ENCODE results near the gene DOC2B.
"Not testable (repeated sequence)": the region's sequence is repeated elsewhere in the genome, so short reads cannot be mapped to it uniquely, and the experiment has no call there.

DNA sequence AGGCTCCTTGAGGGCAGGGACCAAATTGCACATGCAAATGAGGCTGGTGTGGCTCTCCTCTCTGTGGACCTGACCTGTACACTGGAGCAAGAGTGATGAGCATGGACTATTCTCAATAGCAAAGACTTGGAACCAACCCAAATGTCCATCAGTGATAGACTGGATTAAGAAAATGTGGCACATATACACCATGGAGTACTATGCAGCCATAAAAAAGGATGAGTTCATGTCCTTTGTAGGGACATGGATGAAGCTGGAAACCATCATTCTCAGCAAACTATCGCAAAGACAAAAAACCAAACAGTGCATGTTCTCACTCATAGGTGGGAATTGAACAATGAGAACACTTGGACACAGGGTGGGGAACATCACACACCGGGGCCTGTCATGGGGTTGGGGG lies 43.1 kb upstream of the DOC2B start:
- TF ChIP-seq, protein P1, sequence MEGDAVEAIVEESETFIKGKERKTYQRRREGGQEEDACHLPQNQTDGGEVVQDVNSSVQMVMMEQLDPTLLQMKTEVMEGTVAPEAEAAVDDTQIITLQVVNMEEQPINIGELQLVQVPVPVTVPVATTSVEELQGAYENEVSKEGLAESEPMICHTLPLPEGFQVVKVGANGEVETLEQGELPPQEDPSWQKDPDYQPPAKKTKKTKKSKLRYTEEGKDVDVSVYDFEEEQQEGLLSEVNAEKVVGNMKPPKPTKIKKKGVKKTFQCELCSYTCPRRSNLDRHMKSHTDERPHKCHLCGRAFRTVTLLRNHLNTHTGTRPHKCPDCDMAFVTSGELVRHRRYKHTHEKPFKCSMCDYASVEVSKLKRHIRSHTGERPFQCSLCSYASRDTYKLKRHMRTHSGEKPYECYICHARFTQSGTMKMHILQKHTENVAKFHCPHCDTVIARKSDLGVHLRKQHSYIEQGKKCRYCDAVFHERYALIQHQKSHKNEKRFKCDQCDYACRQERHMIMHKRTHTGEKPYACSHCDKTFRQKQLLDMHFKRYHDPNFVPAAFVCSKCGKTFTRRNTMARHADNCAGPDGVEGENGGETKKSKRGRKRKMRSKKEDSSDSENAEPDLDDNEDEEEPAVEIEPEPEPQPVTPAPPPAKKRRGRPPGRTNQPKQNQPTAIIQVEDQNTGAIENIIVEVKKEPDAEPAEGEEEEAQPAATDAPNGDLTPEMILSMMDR (IDR thresholded peaks at IDR 0.05), result not testable (repeated sequence)
- not testable (repeated sequence) for TF ChIP-seq POLR2A, POLR2AphosphoS5 (IDR thresholded peaks at IDR 0.05)

Measured in sigmoid colon (tissue), 4 donors.